Stimulated activated CD4-positive, alpha-beta T cell treated with anti-CD3 and anti-CD28 coated beads, Interleukin-15, amount 100 ng/mL, for 1 hour (primary cell): ENCODE measurements around the gene RCN2.
A peak's percentile ranks its signal among the peaks of the same experiment; 100 is the strongest.

ENCODE experiments used
- DNase-seq, 2 donors: peaks; one replicate each; pipeline ENCODE4 v3.0.0-alpha.2; 2020; ENCODE audit warnings: low read depth in 1 of 2, low spot score in 1 of 2

RCN2 gene

GRCh38 chr15:76973362-76973743 lies 41.8 kb downstream of the RCN2 start:
- peak in 1 of 2 donors; percentile 43 for DNase-seq

GRCh38 chr15:76973906-76974305 lies 42.4 kb downstream of the RCN2 start:
- no peak for DNase-seq

GRCh38 chr15:76974456-76975036 lies 43.0 kb downstream of the RCN2 start:
- DNase-seq, result no peak

DNA sequence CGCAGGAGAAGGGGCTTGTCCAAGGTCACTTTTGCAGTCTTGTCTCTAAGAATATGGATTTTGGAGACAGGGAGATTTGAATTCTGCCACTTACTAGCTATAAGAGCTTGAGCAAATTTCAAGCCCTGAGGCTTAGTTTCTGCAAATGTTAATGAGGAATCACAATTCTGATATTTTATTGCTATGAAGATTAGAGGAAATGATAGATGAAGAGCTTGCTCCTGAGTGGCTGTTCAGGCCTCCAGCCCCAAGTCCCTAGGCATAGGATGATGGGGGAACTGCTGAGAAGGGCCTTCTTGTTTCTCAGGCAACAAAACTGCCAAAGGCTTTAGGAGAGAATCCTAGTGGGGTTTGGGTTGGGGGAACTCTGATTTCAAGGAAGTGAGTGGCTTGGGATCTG lies 44.6 kb downstream of the RCN2 start:
- no peak for DNase-seq

DNA sequence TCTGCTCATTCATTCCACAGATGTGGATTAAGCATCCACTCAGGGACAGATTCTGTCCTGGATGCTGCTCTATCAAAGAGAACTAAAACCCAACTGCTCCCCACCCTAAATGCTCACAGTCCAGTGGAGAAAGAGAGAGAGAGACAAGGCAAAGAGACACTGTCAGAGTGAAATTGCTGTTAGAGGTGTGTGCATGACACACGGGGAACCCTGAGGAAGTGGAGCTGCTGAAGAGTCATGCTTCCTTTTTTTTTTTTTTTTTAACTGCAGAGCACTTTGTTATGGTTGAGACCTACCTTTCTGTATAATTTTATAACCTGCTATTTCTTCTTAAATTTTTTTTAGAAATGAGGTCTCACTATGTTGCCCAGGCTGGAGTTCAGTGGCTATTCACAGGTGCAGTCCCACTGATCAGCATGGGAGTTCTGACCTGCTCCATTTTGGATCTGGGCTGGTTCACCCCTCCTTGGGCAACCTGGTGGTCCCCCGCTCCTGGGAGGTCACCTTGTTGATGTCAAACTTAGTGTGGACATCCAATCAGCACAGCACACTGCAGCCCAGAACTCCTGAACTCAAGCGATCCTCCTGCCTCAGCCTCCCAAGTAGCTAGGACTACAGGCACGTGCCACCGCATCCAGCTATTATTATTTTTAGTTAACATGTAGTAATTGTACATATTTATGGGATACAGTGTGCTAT lies 45.2 kb downstream of the RCN2 start:
- DNase-seq, result no peak

DNA sequence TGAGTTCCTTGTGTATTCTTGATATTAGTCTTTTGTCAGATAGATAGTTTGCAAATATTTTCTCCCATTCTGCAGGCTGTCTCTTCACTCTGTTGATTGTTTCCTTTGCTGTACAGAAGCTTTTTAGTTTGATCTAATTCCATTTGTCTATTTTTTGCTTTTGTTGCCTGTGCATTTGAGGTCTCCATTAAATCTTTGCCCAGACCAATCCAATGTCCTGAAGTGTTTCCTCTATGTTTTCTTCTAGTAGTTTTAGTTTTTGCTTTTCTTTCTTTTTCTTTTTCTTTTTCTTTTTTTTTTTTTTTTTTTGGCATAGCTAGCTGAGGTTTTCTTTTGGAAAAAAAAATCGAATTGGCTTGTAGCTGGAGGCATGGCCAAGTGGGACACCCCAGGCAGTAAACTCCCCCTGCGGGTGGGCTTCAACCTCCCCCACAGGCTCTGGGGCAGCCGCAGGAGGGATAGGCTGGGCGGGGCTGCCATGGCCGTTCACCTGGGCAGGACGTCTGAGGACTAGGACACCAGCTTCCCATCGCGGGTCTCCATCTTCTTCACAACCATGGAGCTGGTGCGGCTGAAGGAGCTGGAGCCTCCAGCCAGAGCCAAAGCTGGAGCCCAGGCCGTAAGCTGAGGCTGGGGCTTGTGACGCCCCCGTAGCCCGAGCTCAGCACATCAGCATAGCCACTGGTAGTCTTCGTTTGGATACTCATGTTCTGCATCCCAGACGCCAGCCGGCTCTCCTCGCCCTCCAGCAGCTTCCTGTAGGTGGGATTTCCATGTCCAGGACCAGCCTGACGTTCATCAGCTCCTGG lies 47.2 kb downstream of the RCN2 start:
- DNase-seq, result no peak

- no peak for DNase-seq
Measured at GRCh38 chr15:76979331-76979925, 47.9 kb downstream of the RCN2 start.

DNA sequence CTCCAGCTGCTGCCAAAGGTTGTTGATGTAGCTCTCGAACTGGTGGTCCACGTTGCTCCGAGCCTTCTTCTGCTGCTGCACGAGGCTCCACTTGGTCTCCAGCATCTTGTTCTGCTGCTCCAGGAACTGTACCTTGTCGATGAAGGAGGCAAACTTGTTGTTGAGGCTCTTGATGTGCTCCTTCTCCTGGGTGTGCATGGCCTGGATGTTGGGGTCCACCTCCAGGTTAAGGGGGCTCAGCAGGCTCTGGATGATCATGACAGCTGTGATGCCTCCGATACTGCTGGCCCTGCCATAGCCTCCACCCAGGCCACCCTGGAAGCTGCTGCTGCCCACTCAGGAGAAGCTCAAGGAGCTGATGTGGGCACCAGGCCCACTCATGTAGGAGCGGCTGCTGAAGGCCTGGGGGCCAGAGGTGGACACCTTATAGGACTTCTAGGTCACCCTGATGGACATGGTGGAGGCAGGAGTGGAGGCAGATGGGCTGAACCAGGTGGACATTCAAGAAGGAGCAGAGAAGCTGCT lies 48.5 kb downstream of the RCN2 start:
- DNase-seq, result no peak

GRCh38 chr15:76982356-76982755 lies 50.8 kb downstream of the RCN2 start:
- DNase-seq, result no peak

- no peak for DNase-seq
Measured at GRCh38 chr15:76982756-76983155, 51.2 kb downstream of the RCN2 start.

- DNase-seq, result no peak
Measured at GRCh38 chr15:76983590-76984375, 52.2 kb downstream of the RCN2 start.

DNA sequence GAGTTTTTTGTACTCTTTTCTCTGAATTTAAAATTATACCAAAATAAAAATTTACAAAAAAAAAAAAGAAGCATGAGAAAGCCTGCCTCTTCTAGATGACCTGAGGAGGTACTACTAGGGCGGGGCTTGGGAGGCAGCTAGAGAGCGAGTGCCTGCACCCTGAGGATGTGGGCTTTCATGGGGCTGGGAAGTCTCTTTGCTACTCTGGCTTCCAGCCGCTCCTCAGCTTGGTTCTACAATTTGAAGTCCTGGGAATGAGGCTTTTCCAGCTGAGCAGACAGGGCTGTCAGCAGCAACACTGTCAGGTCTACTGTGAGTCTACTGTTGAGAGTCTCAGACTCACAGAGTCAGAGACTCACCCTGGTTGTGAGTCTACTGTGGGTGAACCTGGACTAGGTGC lies 55.2 kb downstream of the RCN2 start:
- DNase-seq, result no peak

- no peak for DNase-seq
Measured at GRCh38 chr15:76987276-76987675, 55.7 kb downstream of the RCN2 start.

GRCh38 chr15:76987896-76988860 lies 56.6 kb downstream of the RCN2 start:
- no peak for DNase-seq

- DNase-seq, result no peak
Measured at GRCh38 chr15:76988867-76989780, 57.6 kb downstream of the RCN2 start.

DNA sequence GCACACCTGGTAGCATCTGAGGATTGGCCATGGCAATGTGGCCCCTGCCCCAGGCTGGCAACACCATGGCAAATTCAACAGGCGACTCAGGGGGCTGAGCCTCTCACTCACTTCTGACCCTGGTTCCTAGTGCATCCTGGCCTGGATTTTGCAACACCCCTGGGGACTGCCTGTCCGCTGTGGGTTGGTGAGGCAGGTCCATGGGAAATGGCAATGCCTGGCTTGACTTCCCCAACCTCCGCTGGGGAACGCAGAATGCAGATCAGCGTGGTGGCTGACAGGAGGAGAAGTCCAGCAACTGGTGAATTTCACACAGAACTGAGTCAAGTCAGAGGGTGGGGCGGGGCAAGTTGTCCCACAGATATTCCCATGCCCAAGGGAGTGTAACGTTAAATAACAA lies 59.5 kb downstream of the RCN2 start:
- no peak for DNase-seq

- no peak for DNase-seq
Measured at GRCh38 chr15:76991741-76992645, 60.4 kb downstream of the RCN2 start.
